Testis (tissue), 3 donors: ENCODE measurements around the gene GPR39. TPM values are rescaled to one million over a fixed set of nuclear protein-coding genes. Genes with fewer than 3 reads are reported as not detected.
A peak's percentile ranks its signal among the peaks of the same experiment; 100 is the strongest.

ENCODE experiments used
- DNase-seq: peaks from one replicate; pipeline ENCODE4 v3.0.0-alpha.2; 2019
- H3K27ac ChIP-seq, 2 donors: fragments of 200-600 bp; sonication (generic); one replicate each; pipeline ENCODE4 v1.5.1; 2019
- H3K27me3 ChIP-seq: fragments of 200-600 bp; sonication (generic); one replicate; pipeline ENCODE4 v1.5.1; 2019
- H3K36me3 ChIP-seq: fragments of 200-600 bp; sonication (generic); one replicate; pipeline ENCODE4 v1.5.1; 2017; ENCODE audit warnings: low read depth; ENCODE audit errors: missing control alignments
- H3K4me1 ChIP-seq: fragments of 200-600 bp; sonication (generic); one replicate; pipeline ENCODE4 v1.5.1; 2019
- H3K4me3 ChIP-seq, 2 donors: fragments of 200-600 bp; sonication (generic); one replicate each; pipeline ENCODE4 v1.5.1; 2017 to 2019
- H3K9me3 ChIP-seq: fragments of 200-600 bp; sonication (generic); one replicate; pipeline ENCODE4 v1.5.1; 2017
- CTCF ChIP-seq, 3 experiments: fragments of 450-650 bp in 2 of 3; fragments of 200-600 bp in 1 of 3; sonication (generic) in 1 of 3; IDR thresholded peaks; one replicate each; pipeline ENCODE4 v1.5.1; 2016 to 2019; ENCODE audit warnings: antibody characterized with exemption in 3 of 3, mild to moderate bottlenecking in 2 of 3, moderate library complexity in 1 of 3
- POLR2A ChIP-seq: fragments of 450-650 bp; IDR thresholded peaks from one replicate; pipeline ENCODE4 v1.6.1; 2017; ENCODE audit warnings: antibody characterized with exemption, mild to moderate bottlenecking, moderate library complexity
- WGBS, 2 donors: methylation state at CpG; one replicate each; pipeline ENCODE4 v1.1.5; 2018; 5-methylcytosine and 5-hydroxymethylcytosine counted together
- intact Hi-C: fragments of 100-400 bp; cut with DNase I; formaldehyde crosslinking; loops from one replicate; pipeline ENCODE4 v1.15.1; 2023; ENCODE audit warnings: low total_unique reads
- polyA plus RNA-seq: library from polyadenylated mRNA; stranded (reverse); fragments of 350-450 nt; fragmentation: Illumina TruSeq; extraction: RNeasy Lipid Tissue Mini Kit (QIAGEN cat#74804); gene quantifications from one replicate; pipeline ENCODE4 v1.2.3, GENCODE V29; 2014; ENCODE audit warnings: low read depth, low replicate concordance; ENCODE audit not compliant: insufficient read depth
- total RNA-seq, 2 donors: library from RNA; depleted of rRNA; stranded (reverse); fragments of >200 nt; gene quantifications; one replicate each; pipeline ENCODE4 v1.2.3, GENCODE V29; 2016

Gene GPR39
- total and polyA plus RNA-seq, 3 donors from 2014 or later, result 2.7 to 19.5 (median 4.0) TPM

- no peak for DNase-seq
These were observed 234.8 kb downstream of the GPR39 start for GRCh38 chr2:132651115-132652045.

GRCh38 chr2:132652474-132652873 is 235.9 kb downstream of the GPR39 start:
- intact Hi-C loops, result no loop called here
- Histone ChIP-seq H3K4me1 (no peaks in the 10 kb centered on the region), H3K36me3 (no peaks in the 10 kb centered on the region), H3K9me3 (no peaks in the 10 kb centered on the region), H3K27me3 (no peaks in the 10 kb centered on the region), H3K4me3 (no peak overlapping the region), H3K27ac (no peak overlapping the region)
- 95 to 100% methylated on average over 8 of the region's 8 CpGs for WGBS, 2 donors
- DNase-seq, result no peak
- no peak for TF ChIP-seq CTCF (IDR thresholded peaks at IDR 0.05)
- TF ChIP-seq POLR2A, result no peak

More at GRCh38 chr2:132651115-132652045, 234.8 kb downstream of the GPR39 start:
- TF ChIP-seq POLR2A (no peak), CTCF (IDR thresholded peaks at IDR 0.05) (peak in 1 of 3 experiments; percentile 55)
- Histone ChIP-seq H3K4me1 (no peaks in the 10 kb centered on the region), H3K4me3 (no peak overlapping the region), H3K27ac (no peak overlapping the region), H3K9me3 (no peaks in the 10 kb centered on the region), H3K27me3 (no peaks in the 10 kb centered on the region), H3K36me3 (no peaks in the 10 kb centered on the region)
- 64 to 88% methylated on average over 12 of the region's 12 CpGs for whole genome bisulfite sequencing, 2 donors
- intact Hi-C loops, result no loop called here

- DNase-seq, result no peak
- no peaks in the 10 kb centered on the region for H3K36me3 ChIP-seq
- TF ChIP-seq CTCF (IDR thresholded peaks at IDR 0.05), result no peak
- TF ChIP-seq POLR2A, result no peak
- no peak overlapping the region for H3K27ac ChIP-seq
- 66 to 97% methylated on average over 4 of the region's 4 CpGs for WGBS, 2 donors
- intact Hi-C loops, result no loop called here
- no peaks in the 10 kb centered on the region for H3K27me3 ChIP-seq
- no peaks in the 10 kb centered on the region for H3K4me1 ChIP-seq
- no peak overlapping the region for H3K4me3 ChIP-seq
- no peaks in the 10 kb centered on the region for H3K9me3 ChIP-seq
These were observed 237.7 kb downstream of the GPR39 start for GRCh38 chr2:132654335-132654734.

- Histone ChIP-seq H3K9me3 (no peaks in the 10 kb centered on the region), H3K27ac (no peak overlapping the region), H3K36me3 (no peaks in the 10 kb centered on the region), H3K27me3 (no peaks in the 10 kb centered on the region), H3K4me3 (no peak overlapping the region), H3K4me1 (no peaks in the 10 kb centered on the region)
- TF ChIP-seq POLR2A, result no peak
- no peak for DNase-seq
- intact Hi-C loops, result no loop called here
- WGBS, 2 donors, result 94 to 95% methylated on average over 7 of the region's 7 CpGs
These were observed 238.4 kb downstream of the GPR39 start for GRCh38 chr2:132654968-132655367.

- Histone ChIP-seq H3K4me3 (no peak overlapping the region), H3K27ac (no peak overlapping the region), H3K9me3 (no peaks in the 10 kb centered on the region), H3K4me1 (no peaks in the 10 kb centered on the region), H3K27me3 (no peaks in the 10 kb centered on the region), H3K36me3 (no peaks in the 10 kb centered on the region)
- no peak for TF ChIP-seq POLR2A
- TF ChIP-seq CTCF (IDR thresholded peaks at IDR 0.05), result no peak
- intact Hi-C loops, result no loop called here
- DNase-seq, result no peak
- WGBS, 2 donors, result 45 to 54% methylated on average over 7 of the region's 7 CpGs
These were observed 239.8 kb downstream of the GPR39 start for GRCh38 chr2:132656266-132656975.
